Hepatocyte (in vitro differentiated cells): Measurements from ENCODE around the gene TTN. TPM values are rescaled to one million over a fixed set of nuclear protein-coding genes. Genes with fewer than 3 reads are reported as not detected.

Experiments used
- DNase-seq: peaks from one replicate; pipeline ENCODE4 v3.0.0-alpha.2; 2016; ENCODE audit warnings: low spot score
- H2AFZ ChIP-seq: fragments of 200-600 bp; sonication (generic); 2 replicates; pipeline ENCODE4 v1.6.0; 2016; ENCODE audit warnings: antibody characterized with exemption, mild to moderate bottlenecking
- H3K27ac ChIP-seq: fragments of 200-600 bp; sonication (generic); 2 replicates; pipeline ENCODE4 v1.5.1; 2016; ENCODE audit warnings: mild to moderate bottlenecking
- H3K27me3 ChIP-seq: fragments of 200-600 bp; sonication (generic); 2 replicates; pipeline ENCODE4 v1.6.1; 2016
- H3K36me3 ChIP-seq: fragments of 200-600 bp; sonication (generic); replicated peaks from 2 replicates; pipeline ENCODE4 v1.5.1; 2016; ENCODE audit warnings: low read depth; ENCODE audit not compliant: insufficient read depth
- H3K4me1 ChIP-seq: fragments of 200-600 bp; sonication (generic); 2 replicates; pipeline ENCODE4 v1.5.1; 2016; ENCODE audit warnings: mild to moderate bottlenecking, moderate library complexity; ENCODE audit not compliant: insufficient read depth
- H3K4me2 ChIP-seq: fragments of 200-600 bp; sonication (generic); 2 replicates; pipeline ENCODE4 v1.6.0; 2016
- H3K4me3 ChIP-seq: fragments of 200-600 bp; sonication (generic); 2 replicates; pipeline ENCODE4 v1.5.1; 2016; ENCODE audit warnings: mild to moderate bottlenecking
- H3K79me2 ChIP-seq: fragments of 200-600 bp; sonication (generic); 2 replicates; pipeline ENCODE4 v1.6.0; 2017; ENCODE audit warnings: mild to moderate bottlenecking
- H3K9me2 ChIP-seq: fragments of 200-600 bp; sonication (generic); replicated peaks from 2 replicates; pipeline ENCODE4 v1.6.0; 2017; ENCODE audit warnings: mild to moderate bottlenecking; ENCODE audit not compliant: insufficient read depth
- H3K9me3 ChIP-seq: fragments of 200-600 bp; sonication (generic); 2 replicates; pipeline ENCODE4 v1.5.1; 2016; ENCODE audit warnings: low read depth, mild to moderate bottlenecking
- H4K20me1 ChIP-seq: fragments of 200-600 bp; sonication (generic); 2 replicates; pipeline ENCODE4 v1.6.0; 2016; ENCODE audit warnings: mild to moderate bottlenecking; ENCODE audit not compliant: insufficient read depth, poor library complexity, severe bottlenecking
- CTCF ChIP-seq: fragments of 200-600 bp; sonication (generic); IDR thresholded peaks from 2 replicates; pipeline ENCODE4 v1.5.1; 2016; ENCODE audit warnings: antibody characterized with exemption, mild to moderate bottlenecking; ENCODE audit not compliant: poor library complexity
- EZH2 ChIP-seq: fragments of 200-600 bp; sonication (generic); IDR thresholded peaks from 2 replicates; pipeline ENCODE4 v1.6.1; 2016; ENCODE audit warnings: antibody characterized with exemption, mild to moderate bottlenecking, borderline replicate concordance
- EZH2phosphoT487 ChIP-seq: fragments of 200-600 bp; sonication (generic); IDR thresholded peaks from one replicate; pipeline ENCODE4 v1.6.1; 2018; ENCODE audit warnings: antibody characterized with exemption, mild to moderate bottlenecking, low read depth, moderate library complexity; ENCODE audit not compliant: unreplicated experiment, severe bottlenecking
- WGBS: methylation state at CpG from one replicate; pipeline ENCODE4 v1.1.6; 2016; ENCODE audit warnings: low lambda C conversion rate; ENCODE audit errors: missing lambda C conversion rate; 5-methylcytosine and 5-hydroxymethylcytosine counted together
- polyA plus RNA-seq: library from polyadenylated mRNA; unstranded; fragments of >200 nt; fragmentation: Nextera tagmentation; extraction: Ambion mirVana; gene quantifications from 2 replicates; pipeline ENCODE4 v1.2.1, GENCODE V29; 2016
- total RNA-seq: library from RNA; depleted of rRNA; stranded (reverse); fragments of >200 nt; gene quantifications from 2 replicates; pipeline ENCODE4 v1.2.3, GENCODE V29; 2014

The TTN gene
- total and polyA plus RNA-seq, 2 experiments from 2014 or later: 5.4 to 6.4 TPM

GRCh38 chr2:178827111-178827510, 19.9 kb upstream of the TTN start:
- Histone ChIP-seq H3K36me3 (no peaks in the 10 kb centered on the region), H3K27ac (no peak overlapping the region), H2AFZ (no peak overlapping the region), H3K4me3 (no peak overlapping the region), H3K9me2 (no peaks in the 10 kb centered on the region), H3K27me3 (no peaks in the 10 kb centered on the region), H3K4me2 (no peak overlapping the region), H3K79me2 (no peaks in the 10 kb centered on the region), H4K20me1 (no peaks in the 10 kb centered on the region), H3K9me3 (no peaks in the 10 kb centered on the region), H3K4me1 (peaks cover 3% of the 10 kb centered on the region)
- WGBS: 81% methylated on average over 1 of the region's 1 CpG
- DNase-seq: no peak
- no peak for TF ChIP-seq CTCF
- no peak for TF ChIP-seq EZH2phosphoT487
- TF ChIP-seq EZH2: no peak

- WGBS: 5% methylated on average over 1 of the region's 1 CpG
These were observed 18.0 kb upstream of the TTN start for GRCh38 chr2:178825183-178825582.

GRCh38 chr2:178824181-178824580, 17.0 kb upstream of the TTN start:
- H3K79me2 ChIP-seq: no peaks in the 10 kb centered on the region
- DNase-seq: no peak

More at GRCh38 chr2:178825183-178825582, 18.0 kb upstream of the TTN start:
- Histone ChIP-seq H3K9me3 (no peaks in the 10 kb centered on the region), H2AFZ (no peak overlapping the region), H3K27me3 (no peaks in the 10 kb centered on the region), H3K79me2 (no peaks in the 10 kb centered on the region), H3K4me2 (no peak overlapping the region), H4K20me1 (no peaks in the 10 kb centered on the region), H3K36me3 (no peaks in the 10 kb centered on the region), H3K9me2 (no peaks in the 10 kb centered on the region), H3K4me1 (peaks cover 3% of the 10 kb centered on the region), H3K27ac (no peak overlapping the region), H3K4me3 (no peak overlapping the region)
- no peak for TF ChIP-seq EZH2phosphoT487
- TF ChIP-seq EZH2: no peak
- no peak for TF ChIP-seq CTCF
- no peak for DNase-seq

More at GRCh38 chr2:178824181-178824580, 17.0 kb upstream of the TTN start:
- TF ChIP-seq CTCF (no peak), EZH2phosphoT487 (no peak), EZH2 (no peak)
- Histone ChIP-seq H2AFZ (no peak overlapping the region), H3K4me2 (no peak overlapping the region), H3K4me3 (no peak overlapping the region), H3K9me3 (no peaks in the 10 kb centered on the region), H3K9me2 (no peaks in the 10 kb centered on the region), H4K20me1 (no peaks in the 10 kb centered on the region), H3K27me3 (no peaks in the 10 kb centered on the region), H3K27ac (no peak overlapping the region), H3K36me3 (no peaks in the 10 kb centered on the region), H3K4me1 (peaks cover 3% of the 10 kb centered on the region)
- 96% methylated on average over 7 of the region's 7 CpGs for WGBS
